ENCODE results near the gene ADAMTSL1.

GRCh38 chr9:18500451-18500850 is 26.5 kb downstream of the ADAMTSL1 start:
- TF ChIP-seq NFRKB (IDR thresholded peaks at IDR 0.05) (no peak), TARDBP (IDR thresholded peaks at IDR 0.05) (no peak)

All from HEK293T (cell line).